Breast epithelium (tissue), 3 donors: Measurements from ENCODE around the gene PSMD7.

Experiments
- CTCF ChIP-seq, 3 donors: fragments of 450-650 bp; IDR thresholded peaks; one replicate each; pipeline ENCODE4 v1.5.1; 2016 to 2017; ENCODE audit warnings: antibody characterized with exemption in 3 of 3, mild to moderate bottlenecking in 3 of 3, moderate library complexity in 3 of 3
- POLR2AphosphoS5 ChIP-seq, 3 donors: sonication (generic); formaldehyde crosslinking; IDR thresholded peaks; one replicate each; pipeline ENCODE4 v1.6.1; 2017; ENCODE audit warnings: antibody characterized with exemption in 3 of 3

- TF ChIP-seq CTCF (IDR thresholded peaks at IDR 0.05) (no peak), POLR2AphosphoS5 (IDR thresholded peaks at IDR 0.05) (no peak)
These were observed 31.8 kb upstream of the PSMD7 start for GRCh38 chr16:74264811-74265210.
